Activated CD8-positive, alpha-beta T cell treated with anti-CD3 and anti-CD28 coated beads, Interleukin-2, amount 10 ng/mL, durations not matched to agents 7 days and 5 days (primary cell): Measurements from ENCODE around the gene CPSF4L. TPM values are rescaled to one million over a fixed set of nuclear protein-coding genes. Genes with fewer than 3 reads are reported as not detected.

ENCODE experiments used
- ATAC-seq: fragments of 150-1000 bp; cut with Tn5 transposase; one replicate; pipeline ENCODE4 v1.10.0; 2021; ENCODE audit warnings: moderate library complexity
- CTCF ChIA-PET: fragments of 350-600 bp; sonication (Branson Sonifier 250); formaldehyde crosslinking; loops from one replicate; lab custom pipeline; 2021; ENCODE audit warnings: antibody characterized with exemption; lab: Charles Lee
- POLR2A ChIA-PET: fragments of 350-600 bp; sonication (Branson Sonifier 250); formaldehyde crosslinking; loops from one replicate; lab custom pipeline; 2021; ENCODE audit warnings: antibody characterized with exemption; lab: Charles Lee
- DNase-seq: peaks from one replicate; pipeline ENCODE4 v3.0.0-alpha.2; 2020
- H3K27ac Mint-ChIP-seq: one replicate; pipeline ENCODE4 v1.8.0; 2021; ENCODE audit warnings: mild to moderate bottlenecking, mixed read lengths
- H3K27me3 Mint-ChIP-seq: one replicate; pipeline ENCODE4 v1.8.0; 2021; ENCODE audit warnings: low read depth, mixed read lengths
- H3K36me3 Mint-ChIP-seq: one replicate; pipeline ENCODE4 v1.8.0; 2021; ENCODE audit warnings: low read depth, mixed read lengths
- H3K4me1 Mint-ChIP-seq: one replicate; pipeline ENCODE4 v1.8.0; 2021; ENCODE audit warnings: low read depth, mixed read lengths
- H3K4me3 Mint-ChIP-seq: one replicate; pipeline ENCODE4 v1.8.0; 2021; ENCODE audit warnings: mild to moderate bottlenecking, mixed read lengths
- H3K9me3 Mint-ChIP-seq: one replicate; pipeline ENCODE4 v1.8.0; 2022; ENCODE audit warnings: mixed read lengths; ENCODE audit not compliant: insufficient read depth
- total RNA-seq, 2 experiments: library from RNA; stranded (reverse); gene quantifications; one replicate each; pipeline ENCODE4 v1.2.3, GENCODE V29; 2021

CPSF4L gene
- total RNA-seq, 2 experiments from 2014 or later: not detected

- POLR2A ChIA-PET: no interaction called here
- H3K9me3 Mint-ChIP-seq: no peaks in the 10 kb centered on the region
These were observed 39.7 kb upstream of the CPSF4L start for GRCh38 chr17:73301369-73301768.

GRCh38 chr17:73300392-73300791, 38.7 kb upstream of the CPSF4L start:
- Mint-ChIP-seq H3K9me3 (no peaks in the 10 kb centered on the region), H3K4me1 (peaks cover 2% of the 10 kb centered on the region), H3K36me3 (no peaks in the 10 kb centered on the region), H3K4me3 (no peak overlapping the region), H3K27ac (no peak overlapping the region), H3K27me3 (peaks cover 2% of the 10 kb centered on the region)
- ATAC-seq (no peak), DNase-seq (no peak)
- ChIA-PET CTCF (no interaction called here), POLR2A (no interaction called here)

More at GRCh38 chr17:73301369-73301768, 39.7 kb upstream of the CPSF4L start:
- Mint-ChIP-seq H3K27ac (no peak overlapping the region), H3K4me3 (no peak overlapping the region), H3K4me1 (peaks cover 4% of the 10 kb centered on the region), H3K27me3 (peaks cover 2% of the 10 kb centered on the region), H3K36me3 (no peaks in the 10 kb centered on the region)
- ATAC-seq: no peak
- DNase-seq: no peak
- CTCF ChIA-PET: no interaction called here

- H3K27me3 Mint-ChIP-seq: peaks cover 2% of the 10 kb centered on the region
- no peaks in the 10 kb centered on the region for H3K9me3 Mint-ChIP-seq
- ChIA-PET CTCF (interaction anchor here (2.1 to 2.3 kb wide), 2 partner anchors 13 to 72 kb away, joined by 5 to 7 read pairs; partner anchors contain the start of gene CDC42EP4), POLR2A (interaction anchor here (0.6 kb wide), 2 partner anchors 29 to 48 kb away, joined by 3 to 4 read pairs; no protein-coding TSS in a partner anchor)
- H3K4me3 Mint-ChIP-seq: no peak overlapping the region
- H3K36me3 Mint-ChIP-seq: no peaks in the 10 kb centered on the region
- H3K27ac Mint-ChIP-seq: no peak overlapping the region
- no peak for DNase-seq
- H3K4me1 Mint-ChIP-seq: no peaks in the 10 kb centered on the region
- ATAC-seq: no peak
These were observed 36.5 kb upstream of the CPSF4L start for GRCh38 chr17:73297934-73298861.

- POLR2A ChIA-PET: no interaction called here
- H3K4me1 Mint-ChIP-seq: peaks cover 21% of the 10 kb centered on the region
- no peaks in the 10 kb centered on the region for H3K9me3 Mint-ChIP-seq
- CTCF ChIA-PET: no interaction called here
- H3K27me3 Mint-ChIP-seq: peaks cover 5% of the 10 kb centered on the region
- ATAC-seq: no peak
- no peak for DNase-seq
- no peaks in the 10 kb centered on the region for H3K36me3 Mint-ChIP-seq
- no peak overlapping the region for H3K27ac Mint-ChIP-seq
- no peak overlapping the region for H3K4me3 Mint-ChIP-seq
These were observed 31.8 kb upstream of the CPSF4L start for GRCh38 chr17:73293480-73293911.

- Mint-ChIP-seq H3K36me3 (no peaks in the 10 kb centered on the region), H3K4me3 (no peak overlapping the region), H3K4me1 (peaks cover 21% of the 10 kb centered on the region), H3K27me3 (peaks cover 4% of the 10 kb centered on the region), H3K9me3 (no peaks in the 10 kb centered on the region), H3K27ac (no peak overlapping the region)
- ATAC-seq (no peak), DNase-seq (no peak)
- CTCF ChIA-PET: no interaction called here
- POLR2A ChIA-PET: no interaction called here
These were observed 31.4 kb upstream of the CPSF4L start for GRCh38 chr17:73293031-73293430.

GRCh38 chr17:73292031-73292531, 30.4 kb upstream of the CPSF4L start:
- Mint-ChIP-seq H3K27ac (no peak overlapping the region), H3K9me3 (no peaks in the 10 kb centered on the region), H3K36me3 (no peaks in the 10 kb centered on the region), H3K27me3 (peaks cover 3% of the 10 kb centered on the region), H3K4me1 (peaks cover 21% of the 10 kb centered on the region), H3K4me3 (no peak overlapping the region)
- CTCF ChIA-PET: interaction anchor here (1.1 to 1.6 kb wide), 2 partner anchors 18 to 78 kb away, joined by 4 to 5 read pairs; no protein-coding TSS in a partner anchor
- POLR2A ChIA-PET: interaction anchor here (1.4 kb wide), 1 partner anchor 19 kb away, joined by 3 read pairs; no protein-coding TSS in a partner anchor
- DNase-seq (no peak), ATAC-seq (no peak)

GRCh38 chr17:73291260-73291801, 29.7 kb upstream of the CPSF4L start:
- no peaks in the 10 kb centered on the region for H3K36me3 Mint-ChIP-seq
- ChIA-PET CTCF (interaction anchor here (1.1 to 1.6 kb wide), 2 partner anchors 19 to 78 kb away, joined by 4 to 5 read pairs; no protein-coding TSS in a partner anchor), POLR2A (interaction anchor here (1.4 kb wide), 1 partner anchor 20 kb away, joined by 3 read pairs; no protein-coding TSS in a partner anchor)
- peak; percentile 22 for DNase-seq
- no peak overlapping the region for H3K4me3 Mint-ChIP-seq
- no peaks in the 10 kb centered on the region for H3K9me3 Mint-ChIP-seq
- H3K27me3 Mint-ChIP-seq: peaks cover 3% of the 10 kb centered on the region
- H3K27ac Mint-ChIP-seq: peak overlapping the region; percentile 58
- ATAC-seq: peak; percentile 47
- H3K4me1 Mint-ChIP-seq: peaks cover 21% of the 10 kb centered on the region

GRCh38 chr17:73290399-73291259, 28.9 kb upstream of the CPSF4L start:
- Mint-ChIP-seq H3K36me3 (no peaks in the 10 kb centered on the region), H3K27me3 (peaks cover 3% of the 10 kb centered on the region), H3K9me3 (no peaks in the 10 kb centered on the region), H3K27ac (peak overlapping the region; percentile 47), H3K4me3 (peak overlapping the region; percentile 10), H3K4me1 (peaks cover 21% of the 10 kb centered on the region)
- ChIA-PET CTCF (interaction anchor here (1.1 to 1.6 kb wide), 2 partner anchors 20 to 79 kb away, joined by 4 to 5 read pairs; no protein-coding TSS in a partner anchor), POLR2A (interaction anchor here (1.4 kb wide), 1 partner anchor 20 kb away, joined by 3 read pairs; no protein-coding TSS in a partner anchor)
- ATAC-seq: peak; percentile 31
- DNase-seq: no peak

- peaks cover 21% of the 10 kb centered on the region for H3K4me1 Mint-ChIP-seq
- H3K36me3 Mint-ChIP-seq: no peaks in the 10 kb centered on the region
- H3K4me3 Mint-ChIP-seq: no peak overlapping the region
- peaks cover 3% of the 10 kb centered on the region for H3K27me3 Mint-ChIP-seq
- POLR2A ChIA-PET: no interaction called here
- no peak for ATAC-seq
- CTCF ChIA-PET: no interaction called here
- no peak overlapping the region for H3K27ac Mint-ChIP-seq
- H3K9me3 Mint-ChIP-seq: no peaks in the 10 kb centered on the region
- no peak for DNase-seq
These were observed 28.0 kb upstream of the CPSF4L start for GRCh38 chr17:73289549-73290254.

- Mint-ChIP-seq H3K27ac (no peak overlapping the region), H3K27me3 (peaks cover 3% of the 10 kb centered on the region), H3K4me3 (no peak overlapping the region), H3K36me3 (no peaks in the 10 kb centered on the region), H3K9me3 (no peaks in the 10 kb centered on the region), H3K4me1 (peaks cover 21% of the 10 kb centered on the region)
- POLR2A ChIA-PET: no interaction called here
- DNase-seq: no peak
- CTCF ChIA-PET: no interaction called here
- ATAC-seq: no peak
These were observed 27.0 kb upstream of the CPSF4L start for GRCh38 chr17:73288534-73289302.
